ENCODE results near the gene ZNF567. TPM values are rescaled to one million over a fixed set of nuclear protein-coding genes. Genes with fewer than 3 reads are reported as not detected.
"Not testable (repeated sequence)": the region's sequence is repeated elsewhere in the genome, so short reads cannot be mapped to it uniquely, and the experiment has no call there.

Gene ZNF567
- polyA plus RNA-seq, 3 donors = 0.84 to 1.7 (median 1.5) TPM

DNA sequence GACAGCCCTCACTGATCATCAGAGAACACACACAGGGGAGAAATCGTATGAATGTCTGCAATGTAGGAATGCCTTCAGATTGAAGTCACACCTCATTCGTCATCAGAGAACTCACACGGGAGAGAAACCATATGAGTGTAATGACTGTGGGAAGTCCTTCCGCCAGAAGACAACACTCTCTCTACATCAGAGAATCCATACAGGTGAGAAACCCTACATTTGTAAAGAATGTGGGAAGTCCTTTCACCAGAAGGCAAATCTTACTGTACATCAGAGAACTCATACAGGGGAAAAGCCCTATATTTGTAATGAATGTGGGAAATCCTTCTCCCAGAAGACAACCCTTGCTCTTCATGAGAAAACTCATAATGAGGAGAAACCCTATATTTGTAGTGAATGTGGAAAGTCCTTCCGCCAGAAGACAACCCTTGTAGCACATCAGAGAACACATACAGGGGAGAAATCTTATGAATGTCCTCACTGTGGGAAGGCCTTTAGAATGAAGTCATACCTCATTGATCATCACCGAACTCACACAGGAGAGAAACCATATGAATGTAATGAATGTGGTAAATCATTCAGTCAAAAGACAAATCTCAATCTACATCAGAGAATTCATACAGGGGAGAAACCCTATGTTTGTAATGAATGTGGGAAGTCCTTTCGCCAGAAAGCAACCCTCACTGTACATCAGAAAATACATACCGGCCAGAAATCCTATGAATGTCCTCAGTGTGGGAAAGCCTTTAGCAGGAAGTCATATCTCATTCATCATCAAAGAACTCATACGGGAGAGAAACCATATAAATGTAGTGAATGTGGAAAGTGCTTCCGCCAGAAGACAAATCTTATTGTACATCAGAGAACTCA, 32.5 kb downstream of the ZNF567 start:
- DNase-seq = no peak
- no peak overlapping the region for H3K27ac ChIP-seq (ENCODE audit: low read depth in 1 of 2, low read length in 2 of 2)
- Mint-ChIP-seq H3K9me3 (peaks cover 50 to 91% (median 84%) of the 10 kb centered on the region in 7 donors), H3K4me3 (no peak overlapping the region), H3K4me1 (no peaks in the 10 kb centered on the region), H3K36me3 (peaks cover 38 to 50% of the 10 kb centered on the region in 2 donors), H3K27me3 (ENCODE audit: low read depth in 3 of 3) (no peaks in the 10 kb centered on the region), H3K27ac (no peak overlapping the region)
- H3K9me3 ChIP-seq (replicated peaks in 1 of 2; ENCODE audit: control insufficient read depth in 1 of 2, insufficient read depth in 1 of 2, low read length in 2 of 2) = peaks cover 62 to 95% of the 10 kb centered on the region in 2 donors
- no peaks in the 10 kb centered on the region for H3K4me1 ChIP-seq (ENCODE audit: control insufficient read depth in 1 of 2, insufficient read depth in 2 of 2, low read length in 2 of 2)
- no CpG with 5 or more reads among the region's 10 CpGs for WGBS (ENCODE audit: insufficient coverage)
- no peaks in the 10 kb centered on the region for H3K27me3 ChIP-seq (ENCODE audit: control insufficient read depth in 2 of 2, insufficient read depth in 2 of 2, low read length in 2 of 2)
- no peak overlapping the region for H2AFZ ChIP-seq (ENCODE audit: insufficient read depth, low read depth, low read length, poor library complexity, severe bottlenecking)
- H3K4me3 ChIP-seq (replicated peaks in 1 of 3; ENCODE audit: low read depth in 2 of 3, low read length in 3 of 3) = peak overlapping the region in 1 of 3 experiments; percentile 40
- intact Hi-C loops (cut with micrococcal nuclease) = no loop called here
- TF ChIP-seq, protein P1, sequence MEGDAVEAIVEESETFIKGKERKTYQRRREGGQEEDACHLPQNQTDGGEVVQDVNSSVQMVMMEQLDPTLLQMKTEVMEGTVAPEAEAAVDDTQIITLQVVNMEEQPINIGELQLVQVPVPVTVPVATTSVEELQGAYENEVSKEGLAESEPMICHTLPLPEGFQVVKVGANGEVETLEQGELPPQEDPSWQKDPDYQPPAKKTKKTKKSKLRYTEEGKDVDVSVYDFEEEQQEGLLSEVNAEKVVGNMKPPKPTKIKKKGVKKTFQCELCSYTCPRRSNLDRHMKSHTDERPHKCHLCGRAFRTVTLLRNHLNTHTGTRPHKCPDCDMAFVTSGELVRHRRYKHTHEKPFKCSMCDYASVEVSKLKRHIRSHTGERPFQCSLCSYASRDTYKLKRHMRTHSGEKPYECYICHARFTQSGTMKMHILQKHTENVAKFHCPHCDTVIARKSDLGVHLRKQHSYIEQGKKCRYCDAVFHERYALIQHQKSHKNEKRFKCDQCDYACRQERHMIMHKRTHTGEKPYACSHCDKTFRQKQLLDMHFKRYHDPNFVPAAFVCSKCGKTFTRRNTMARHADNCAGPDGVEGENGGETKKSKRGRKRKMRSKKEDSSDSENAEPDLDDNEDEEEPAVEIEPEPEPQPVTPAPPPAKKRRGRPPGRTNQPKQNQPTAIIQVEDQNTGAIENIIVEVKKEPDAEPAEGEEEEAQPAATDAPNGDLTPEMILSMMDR (IDR thresholded peaks at IDR 0.05) = no peak
- no peaks in the 10 kb centered on the region for H4K20me1 ChIP-seq (ENCODE audit: insufficient read depth, low read length)
- H3K79me2 ChIP-seq (ENCODE audit: insufficient read depth, low read length) = no peaks in the 10 kb centered on the region
- peaks cover 36 to 55% of the 10 kb centered on the region in 2 donors for H3K36me3 ChIP-seq (replicated peaks in 1 of 2; ENCODE audit: control insufficient read depth in 1 of 2, insufficient read depth in 2 of 2, low read length in 2 of 2)
- no peak overlapping the region for H3K9ac ChIP-seq (ENCODE audit: insufficient read depth, low read length, poor library complexity, severe bottlenecking)
- no peak overlapping the region for H3K4me2 ChIP-seq (replicated peaks; ENCODE audit: extremely low read depth, low read length, poor library complexity, severe bottlenecking)

DNA sequence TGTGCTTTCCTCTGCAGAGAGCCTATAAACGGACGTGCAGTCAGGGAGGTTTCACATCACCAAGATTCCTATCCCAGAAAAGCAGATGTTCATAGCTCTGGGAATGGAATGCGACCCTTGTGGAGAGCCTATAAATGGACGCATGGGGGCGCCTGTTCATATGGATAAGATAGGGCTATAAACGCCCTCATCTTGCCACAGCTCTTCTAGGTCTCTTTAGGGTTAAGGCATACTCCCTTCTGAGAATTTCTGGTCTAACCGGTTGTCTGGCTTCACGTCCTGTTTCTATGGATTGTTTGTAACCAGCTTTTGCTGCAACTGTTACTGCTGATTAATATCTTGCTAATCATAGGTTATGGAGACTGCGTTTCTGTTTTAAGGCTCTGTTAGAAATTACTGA, 48.8 kb downstream of the ZNF567 start:
- DNase-seq; H3K4me3 ChIP-seq (replicated peaks in 1 of 3; ENCODE audit: low read depth in 2 of 3, low read length in 3 of 3); H3K27ac ChIP-seq (ENCODE audit: low read depth in 1 of 2, low read length in 2 of 2); H3K27ac Mint-ChIP-seq; H3K27me3 Mint-ChIP-seq (ENCODE audit: low read depth in 3 of 3); H3K4me1 Mint-ChIP-seq; H4K20me1 ChIP-seq (ENCODE audit: insufficient read depth, low read length); intact Hi-C loops (cut with micrococcal nuclease); H3K4me1 ChIP-seq (ENCODE audit: control insufficient read depth in 1 of 2, insufficient read depth in 2 of 2, low read length in 2 of 2); H3K4me3 Mint-ChIP-seq; H3K9ac ChIP-seq (ENCODE audit: insufficient read depth, low read length, poor library complexity, severe bottlenecking); H3K36me3 ChIP-seq (replicated peaks in 1 of 2; ENCODE audit: control insufficient read depth in 1 of 2, insufficient read depth in 2 of 2, low read length in 2 of 2); H3K36me3 Mint-ChIP-seq; H2AFZ ChIP-seq (ENCODE audit: insufficient read depth, low read depth, low read length, poor library complexity, severe bottlenecking); H3K79me2 ChIP-seq (ENCODE audit: insufficient read depth, low read length); H3K27me3 ChIP-seq (ENCODE audit: control insufficient read depth in 2 of 2, insufficient read depth in 2 of 2, low read length in 2 of 2); H3K4me2 ChIP-seq (replicated peaks; ENCODE audit: extremely low read depth, low read length, poor library complexity, severe bottlenecking): not testable (repeated sequence)
- H3K9me3 ChIP-seq (replicated peaks in 1 of 2; ENCODE audit: control insufficient read depth in 1 of 2, insufficient read depth in 1 of 2, low read length in 2 of 2) = peaks cover 61 to 94% of the 10 kb centered on the region in 2 donors
- H3K9me3 Mint-ChIP-seq = peaks cover 49 to 95% (median 88%) of the 10 kb centered on the region in 7 donors
- WGBS (ENCODE audit: insufficient coverage) = no CpG with 5 or more reads among the region's 9 CpGs

All from CD14-positive monocyte (primary cell).